IMR-90 (cell line): Measurements from ENCODE around the gene SPZ1. TPM values are rescaled to one million over a fixed set of nuclear protein-coding genes. Genes with fewer than 3 reads are reported as not detected.

Source experiments
- ATAC-seq: fragments of 200-7000 bp; cut with Tn5 transposase; 2 replicates; pipeline ENCODE4 v1.9.1; 2020; ENCODE audit warnings: low read depth, mild to moderate bottlenecking, moderate library complexity
- BruUV-seq: library from RNA; stranded (reverse); fragments of 400-500 nt; replicated peaks from 2 replicates; lab custom pipeline; 2021; lab: Mats Ljungman, UMichigan
- CTCF ChIA-PET: fragments of 300-600 bp; formaldehyde crosslinking; extraction: SDS; loops from one replicate; lab custom pipeline; 2021; ENCODE audit warnings: antibody characterized with exemption; lab: Yijun Ruan, JAX
- POLR2A ChIA-PET: fragments of 300-600 bp; sonication (Branson Sonifier 250); formaldehyde crosslinking; loops from one replicate; lab custom pipeline; 2022; ENCODE audit warnings: antibody characterized with exemption; ENCODE audit not compliant: unreplicated experiment; lab: Charles Lee
- DNase-seq: peaks from one replicate; pipeline ENCODE4 v3.0.0; 2013
- H2AFZ ChIP-seq: replicated peaks from 2 replicates; pipeline ENCODE3; 2013; ENCODE audit warnings: low read length, mild to moderate bottlenecking; ENCODE audit not compliant: poor library complexity
- H2AK5ac ChIP-seq: 2 replicates; pipeline ENCODE4 v1.6.1; 2013; ENCODE audit warnings: low read depth, low read length, inconsistent platforms
- H2AK9ac ChIP-seq: replicated peaks from 2 replicates; pipeline ENCODE3; 2013; ENCODE audit warnings: mild to moderate bottlenecking, low read depth, low read length, moderate library complexity; ENCODE audit not compliant: poor library complexity
- H2BK120ac ChIP-seq: 2 replicates; pipeline ENCODE4 v1.6.1; 2013; ENCODE audit warnings: low read depth, low read length, inconsistent platforms
- H2BK15ac ChIP-seq: 3 replicates; pipeline ENCODE4 v1.6.1; 2013; ENCODE audit warnings: low read depth, low read length, inconsistent platforms
- H2BK20ac ChIP-seq: 2 replicates; pipeline ENCODE4 v1.6.1; 2013; ENCODE audit warnings: low read depth, mild to moderate bottlenecking, inconsistent platforms, low read length, moderate library complexity
- H2BK5ac ChIP-seq: 2 replicates; pipeline ENCODE4 v1.6.1; 2013; ENCODE audit warnings: mild to moderate bottlenecking, low read depth, low read length, inconsistent platforms; ENCODE audit not compliant: poor library complexity, severe bottlenecking
- H3K14ac ChIP-seq: replicated peaks from 2 replicates; pipeline ENCODE4 v1.6.1; 2013; ENCODE audit warnings: low read depth, low read length, inconsistent platforms
- H3K18ac ChIP-seq: 2 replicates; pipeline ENCODE4 v1.6.1; 2013; ENCODE audit warnings: low read depth, low read length, control low read depth
- H3K23ac ChIP-seq: 2 replicates; pipeline ENCODE4 v1.6.1; 2013; ENCODE audit warnings: low read depth, low read length, inconsistent platforms
- H3K27ac ChIP-seq: 2 replicates; pipeline ENCODE4 v1.5.1; 2013; ENCODE audit warnings: mild to moderate bottlenecking, control low read depth, low read length; ENCODE audit not compliant: insufficient read depth
- H3K27me3 ChIP-seq: 2 replicates; pipeline ENCODE4 v1.6.1; 2013; ENCODE audit warnings: low read length; ENCODE audit not compliant: control insufficient read depth, insufficient read depth
- H3K36me3 ChIP-seq: 2 replicates; pipeline ENCODE4 v1.6.1; 2013; ENCODE audit warnings: low read length, mixed read lengths; ENCODE audit not compliant: control insufficient read depth, insufficient read depth
- H3K4ac ChIP-seq: 2 replicates; pipeline ENCODE4 v1.6.1; 2013; ENCODE audit warnings: low read depth, low read length, inconsistent platforms
- H3K4me1 ChIP-seq: 2 replicates; pipeline ENCODE4 v1.6.1; 2013; ENCODE audit warnings: low read length, mixed read lengths; ENCODE audit not compliant: control insufficient read depth, insufficient read depth
- H3K4me2 ChIP-seq: 2 replicates; pipeline ENCODE4 v1.6.1; 2013; ENCODE audit warnings: low read depth, mild to moderate bottlenecking, control low read depth, low read length, moderate library complexity
- H3K4me3 ChIP-seq: 2 replicates; pipeline ENCODE4 v1.5.1; 2013; ENCODE audit warnings: low read depth, mild to moderate bottlenecking, control low read depth, low read length, moderate library complexity; ENCODE audit not compliant: insufficient read depth
- H3K56ac ChIP-seq: 2 replicates; pipeline ENCODE4 v1.6.1; 2013; ENCODE audit warnings: low read length, inconsistent platforms; ENCODE audit not compliant: insufficient read depth; ENCODE audit errors: extremely low read depth
- H3K79me1 ChIP-seq, 2 experiments: 2 replicates each; pipeline ENCODE4 v1.6.1; 2013; ENCODE audit warnings: low read length in 2 of 2, inconsistent platforms in 1 of 2, low read depth in 1 of 2
- H3K9ac ChIP-seq: 2 replicates; pipeline ENCODE4 v1.6.1; 2013; ENCODE audit warnings: low read depth, low read length, control low read depth
- H3K9me1 ChIP-seq: 2 replicates; pipeline ENCODE4 v1.6.1; 2013; ENCODE audit warnings: low read length, inconsistent platforms; ENCODE audit not compliant: insufficient read depth
- H3K9me3 ChIP-seq: 2 replicates; pipeline ENCODE4 v1.6.1; 2013; ENCODE audit warnings: low read length; ENCODE audit not compliant: control insufficient read depth, insufficient read depth
- H4K20me1 ChIP-seq: 2 replicates; pipeline ENCODE4 v1.6.1; 2013; ENCODE audit warnings: low read length, inconsistent platforms; ENCODE audit not compliant: insufficient read depth
- H4K5ac ChIP-seq: 2 replicates; pipeline ENCODE4 v1.6.1; 2013; ENCODE audit warnings: mild to moderate bottlenecking, low read depth, low read length, control low read depth
- H4K8ac ChIP-seq, 2 experiments: 2 replicates each; pipeline ENCODE4 v1.6.1; 2013; ENCODE audit warnings: low read depth in 2 of 2, low read length in 2 of 2, control low read depth in 1 of 2, inconsistent platforms in 1 of 2
- H4K91ac ChIP-seq: 2 replicates; pipeline ENCODE4 v1.6.1; 2013; ENCODE audit warnings: low read depth, low read length, inconsistent platforms; ENCODE audit not compliant: insufficient read depth
- BHLHE40 ChIP-seq: fragments of 150-350 bp; IDR thresholded peaks from 2 replicates; pipeline ENCODE4 v1.6.1; 2016; ENCODE audit warnings: mild to moderate bottlenecking, low read depth, low read length
- CEBPB ChIP-seq: IDR thresholded peaks from 2 replicates; pipeline ENCODE4 v1.6.1; 2012; ENCODE audit warnings: low read depth, low read length, improper control_type of control experiment
- CHD1 ChIP-seq: IDR thresholded peaks from 2 replicates; pipeline ENCODE4 v1.6.1; 2012; ENCODE audit warnings: low read depth, low read length, improper control_type of control experiment
- CTCF ChIP-seq: conservative IDR thresholded peaks from 2 replicates; pipeline ENCODE4 v1.5.1; 2012; ENCODE audit warnings: mild to moderate bottlenecking, low read depth, low read length, improper control_type of control experiment
- ELK1 ChIP-seq: fragments of 150-350 bp; IDR thresholded peaks from 2 replicates; pipeline ENCODE4 v1.6.1; 2016; ENCODE audit warnings: low read depth, mild to moderate bottlenecking, low read length, moderate library complexity, borderline replicate concordance
- FOS ChIP-seq: fragments of 150-350 bp; IDR thresholded peaks from 2 replicates; pipeline ENCODE4 v1.6.1; 2016; ENCODE audit warnings: low read depth, low read length
- MAFK ChIP-seq: IDR thresholded peaks from 2 replicates; pipeline ENCODE4 v1.6.1; 2012; ENCODE audit warnings: low read depth, low read length, improper control_type of control experiment
- MAZ ChIP-seq: IDR thresholded peaks from 2 replicates; pipeline ENCODE4 v1.6.1; 2012; ENCODE audit warnings: low read depth, mild to moderate bottlenecking, low read length, improper control_type of control experiment, moderate library complexity, borderline replicate concordance
- MXI1 ChIP-seq: IDR thresholded peaks from 2 replicates; pipeline ENCODE4 v1.6.1; 2012; ENCODE audit warnings: low read depth, mild to moderate bottlenecking, low read length, moderate library complexity, borderline replicate concordance
- NFE2L2 ChIP-seq: fragments of 150-350 bp; IDR thresholded peaks from 2 replicates; pipeline ENCODE4 v1.6.1; 2016; ENCODE audit warnings: low read depth, mild to moderate bottlenecking, low read length
- POLR2A ChIP-seq: IDR thresholded peaks from 2 replicates; pipeline ENCODE4 v1.6.1; 2012; ENCODE audit warnings: mild to moderate bottlenecking, low read depth, low read length
- RAD21 ChIP-seq: IDR thresholded peaks from 2 replicates; pipeline ENCODE4 v1.6.1; 2012; ENCODE audit warnings: low read length, improper control_type of control experiment
- RCOR1 ChIP-seq: IDR thresholded peaks from 2 replicates; pipeline ENCODE4 v1.6.1; 2012; ENCODE audit warnings: mild to moderate bottlenecking, low read length, improper control_type of control experiment; ENCODE audit not compliant: insufficient replicate concordance
- RFX5 ChIP-seq: IDR thresholded peaks from 2 replicates; pipeline ENCODE4 v1.8.0; 2012; ENCODE audit warnings: low read depth, mild to moderate bottlenecking, low read length, moderate library complexity
- SMC3 ChIP-seq: fragments of 150-350 bp; IDR thresholded peaks from 2 replicates; pipeline ENCODE4 v1.6.1; 2016; ENCODE audit warnings: low read depth, mild to moderate bottlenecking, antibody characterized with exemption, low read length, moderate library complexity
- USF2 ChIP-seq: fragments of 150-350 bp; IDR thresholded peaks from 2 replicates; pipeline ENCODE4 v1.6.1; 2017; ENCODE audit warnings: mild to moderate bottlenecking, antibody characterized with exemption, low read length, low read depth
- WGBS, 2 experiments: methylation state at CpG; one replicate each; pipeline versions ENCODE4 v1.1.5 to v1.1.7; 2013; ENCODE audit warnings: missing lambda C conversion rate in 2 of 2; ENCODE audit not compliant: insufficient read length in 1 of 2; ENCODE audit errors: extremely low coverage in 2 of 2; 5-methylcytosine and 5-hydroxymethylcytosine counted together
- dilution Hi-C: fragments of 300-500 bp; cut with HindIII; formaldehyde crosslinking; loops from one replicate; pipeline ENCODE4 v1.14.3; 2018; ENCODE audit warnings: low sequenced_read_pairs; ENCODE audit not compliant: unreplicated experiment
- in situ Hi-C: fragments of 300-500 bp; cut with MboI; formaldehyde crosslinking; loops from 3 replicates; pipeline ENCODE4 v1.14.3; 2019; ENCODE audit warnings: low sequenced_read_pairs, inconsistent platforms, mixed read lengths
- intact Hi-C: fragments of 100-400 bp; cut with micrococcal nuclease; formaldehyde crosslinking; loops from 2 replicates; pipeline ENCODE4 v1.10.0; 2022
- polyA plus RNA-seq, 3 experiments: library from polyadenylated mRNA; depleted of rRNA; stranded (reverse); fragments of >200 nt; gene quantifications; 2 replicates each; pipeline ENCODE4 v1.2.3, GENCODE V29; 2012; ENCODE audit warnings: low replicate concordance in 1 of 3
- total RNA-seq: library from RNA; depleted of rRNA; stranded (reverse); fragments of >200 nt; gene quantifications from 2 replicates; pipeline ENCODE4 v1.2.3, GENCODE V29; 2012

Gene SPZ1
- total and polyA plus RNA-seq, 2 of the 4 experiments (the other 2 are of a cell fraction): not detected

- Histone ChIP-seq H2AK9ac (no peak overlapping the region), H2AK5ac (no peak overlapping the region), H3K4me3 (no peak overlapping the region), H3K27ac (no peak overlapping the region), H2AFZ (no peak overlapping the region), H2BK120ac (no peak overlapping the region), H3K9me3 (no peaks in the 10 kb centered on the region), H3K14ac (no peak overlapping the region), H4K5ac (no peak overlapping the region), H3K27me3 (peaks cover 2% of the 10 kb centered on the region; the same call in 1 of the 2 replicates), H4K20me1 (no peaks in the 10 kb centered on the region), H3K4me1 (no peaks in the 10 kb centered on the region), H3K18ac (no peak overlapping the region), H2BK5ac (no peak overlapping the region), H3K9ac (no peak overlapping the region), H3K4ac (no peak overlapping the region), H2BK20ac (no peak overlapping the region), H2BK15ac (no peak overlapping the region), H3K56ac (no peak overlapping the region), H4K91ac (no peak overlapping the region), H4K8ac (no peak overlapping the region), H3K4me2 (no peak overlapping the region), H3K9me1 (no peaks in the 10 kb centered on the region), H3K36me3 (no peaks in the 10 kb centered on the region), H3K79me1 (no peaks in the 10 kb centered on the region), H3K23ac (no peak overlapping the region)
- ChIA-PET POLR2A (no interaction called here), CTCF (interaction anchor here (0.6 kb wide), 1 partner anchor 242 kb away, joined by 3 read pairs; no protein-coding TSS in a partner anchor)
- ATAC-seq (no peak), DNase-seq (no peak)
- no peak for TF ChIP-seq POLR2A
- no peak for TF ChIP-seq MAFK
- TF ChIP-seq SMC3: no peak
- no peak for TF ChIP-seq BHLHE40
- TF ChIP-seq CEBPB: no peak
- TF ChIP-seq NFE2L2: no peak
- TF ChIP-seq USF2: no peak
- TF ChIP-seq CHD1: no peak
- no peak for TF ChIP-seq CTCF
- no peak for TF ChIP-seq MAZ
- no peak for TF ChIP-seq ELK1
- TF ChIP-seq FOS: no peak
- no peak for TF ChIP-seq RAD21
- no peak for TF ChIP-seq RCOR1
- no peak for TF ChIP-seq RFX5
- TF ChIP-seq MXI1: no peak
- dilution Hi-C loops (no loop called here), intact Hi-C loops (no loop called here), in situ Hi-C loops (no loop called here)
- whole genome bisulfite sequencing, 2 experiments: no CpG with 5 or more reads among the region's 6 CpGs
- no TSS peak for BruUV-seq
These were observed 45.1 kb downstream of the SPZ1 start for GRCh38 chr5:80364892-80365291.
